NCI-H446 treated with DMSO at 0.1 percent for 48 hours (cell line): ENCODE data around the gene DAB1.

Experiments used
- DNase-seq: peaks from one replicate; lab custom pipeline; 2025; lab: John Stamatoyannopoulos, UW

DAB1 gene

DNA sequence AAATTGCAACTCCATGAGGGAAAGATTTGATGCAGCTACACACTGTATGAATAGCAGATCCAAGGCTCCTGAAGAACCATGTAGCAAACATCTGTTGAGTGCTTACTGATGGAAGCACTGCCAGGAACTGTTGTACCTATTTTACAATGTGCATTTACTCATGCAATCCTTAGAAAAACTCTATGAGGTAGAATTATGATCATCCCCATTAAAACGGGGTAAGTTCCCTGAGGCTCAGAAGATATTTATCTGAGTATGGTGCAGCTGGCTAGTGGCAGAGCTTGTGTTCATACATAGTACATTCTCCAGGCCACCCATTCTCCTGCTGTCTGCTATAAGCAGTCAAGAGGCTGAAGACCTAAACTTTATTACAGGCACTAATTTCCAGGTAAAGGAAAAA lies 403.6 kb downstream of the DAB1 start:
- DNase-seq, result no peak

- DNase-seq, result peak; percentile 50
Measured at GRCh38 chr1:57019236-57019839, 404.5 kb downstream of the DAB1 start.

DNA sequence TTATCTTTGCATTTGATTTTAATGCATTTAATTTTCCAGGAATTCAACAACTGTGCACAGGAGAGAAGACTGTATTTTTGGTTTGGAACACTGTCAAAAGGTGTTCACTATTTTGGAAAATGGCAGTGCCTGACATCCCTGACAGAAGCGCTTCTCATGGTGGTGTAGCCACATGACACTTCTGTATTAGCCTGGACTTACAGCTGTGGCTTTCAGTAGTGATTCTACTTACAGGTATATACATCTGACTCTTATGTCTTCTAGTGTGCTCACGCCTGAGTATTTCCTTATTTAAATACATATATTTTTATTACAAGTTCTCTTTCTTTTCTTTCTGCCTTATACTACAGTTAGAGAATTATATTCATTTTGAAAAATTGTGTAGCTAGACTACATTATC lies 405.7 kb downstream of the DAB1 start:
- no peak for DNase-seq

- DNase-seq, result no peak
Measured at GRCh38 chr1:57017717-57018116, 406.1 kb downstream of the DAB1 start.

GRCh38 chr1:57017200-57017599 lies 406.7 kb downstream of the DAB1 start:
- no peak for DNase-seq

- DNase-seq, result no peak
Measured at GRCh38 chr1:57015071-57015470, 408.8 kb downstream of the DAB1 start.

DNA sequence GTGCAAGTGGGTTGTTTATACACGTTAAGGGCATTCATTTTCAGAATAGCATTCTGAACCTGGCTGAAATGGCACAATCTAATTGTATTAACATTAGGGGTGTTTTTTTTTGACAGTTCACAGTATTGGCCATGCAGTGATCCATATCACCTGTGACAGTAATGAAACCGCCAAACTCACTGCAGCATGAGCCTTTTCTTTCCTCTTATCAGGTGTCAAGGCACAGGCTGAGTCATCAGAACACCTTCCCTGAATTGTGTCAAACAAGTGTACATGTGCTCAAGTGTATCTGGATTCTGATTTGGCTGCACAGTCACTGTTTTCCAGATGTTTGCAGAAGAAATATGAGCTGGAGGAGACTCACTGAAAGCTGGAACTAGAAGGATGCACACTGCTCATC lies 410.3 kb downstream of the DAB1 start:
- DNase-seq, result no peak

- no peak for DNase-seq
Measured at GRCh38 chr1:57012315-57012714, 411.5 kb downstream of the DAB1 start.

DNA sequence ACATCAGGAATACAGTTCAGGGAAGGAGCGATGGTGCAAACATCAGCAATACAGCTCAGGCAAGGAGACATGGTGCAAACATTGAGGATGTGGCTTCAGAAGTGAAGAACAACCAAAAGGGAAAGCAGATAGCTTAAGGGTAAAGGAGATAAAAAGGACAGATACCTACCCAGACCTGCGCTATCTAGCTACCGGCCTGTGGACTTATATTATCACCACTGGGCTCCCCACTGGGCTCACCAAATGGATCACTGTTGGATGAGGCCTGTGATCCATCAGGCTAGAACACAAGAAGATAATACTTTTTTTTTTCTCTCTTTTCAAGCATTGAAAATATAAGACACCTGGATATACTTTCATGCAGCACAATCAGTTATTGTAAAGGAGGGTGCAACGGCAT lies 413.3 kb downstream of the DAB1 start:
- DNase-seq, result no peak

DNA sequence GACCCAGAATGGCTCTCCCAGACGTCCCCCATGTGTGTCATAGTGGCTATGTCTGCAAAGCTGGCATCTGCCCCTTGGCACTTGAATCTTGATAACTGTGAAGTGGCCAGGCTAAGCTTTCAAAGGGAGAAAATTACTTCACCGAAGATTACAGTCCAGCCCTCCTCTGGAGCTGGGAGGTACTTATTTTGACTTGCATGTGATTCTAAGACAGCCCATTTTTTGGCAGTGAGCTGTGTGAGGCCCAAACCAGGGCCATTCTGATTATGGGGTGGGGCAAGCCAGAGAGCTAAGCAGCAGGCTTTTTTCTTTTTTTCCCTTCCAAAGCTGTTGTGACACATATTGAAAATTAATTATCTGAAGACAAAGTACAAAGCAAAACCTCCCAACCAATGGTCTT lies 415.9 kb downstream of the DAB1 start:
- DNase-seq, result no peak

DNA sequence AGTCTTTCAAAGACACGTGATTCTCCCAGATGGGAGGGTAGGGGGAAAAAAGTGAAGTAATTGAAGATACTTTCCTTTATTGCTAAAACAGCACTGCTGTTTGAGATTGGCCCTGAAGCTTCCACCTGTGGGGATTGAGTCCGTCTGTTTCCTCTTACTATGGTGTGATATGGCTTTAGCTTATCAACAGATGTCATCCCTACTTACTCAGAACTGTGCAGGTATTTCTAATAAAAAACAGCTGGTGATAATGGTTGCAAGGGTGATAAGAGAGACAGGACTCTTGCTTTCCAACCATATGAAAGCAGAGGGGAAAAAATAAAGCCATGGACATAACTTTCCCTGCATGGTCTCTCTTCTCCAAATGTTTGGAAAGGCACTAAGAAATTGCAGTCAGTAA lies 416.4 kb downstream of the DAB1 start:
- no peak for DNase-seq

DNA sequence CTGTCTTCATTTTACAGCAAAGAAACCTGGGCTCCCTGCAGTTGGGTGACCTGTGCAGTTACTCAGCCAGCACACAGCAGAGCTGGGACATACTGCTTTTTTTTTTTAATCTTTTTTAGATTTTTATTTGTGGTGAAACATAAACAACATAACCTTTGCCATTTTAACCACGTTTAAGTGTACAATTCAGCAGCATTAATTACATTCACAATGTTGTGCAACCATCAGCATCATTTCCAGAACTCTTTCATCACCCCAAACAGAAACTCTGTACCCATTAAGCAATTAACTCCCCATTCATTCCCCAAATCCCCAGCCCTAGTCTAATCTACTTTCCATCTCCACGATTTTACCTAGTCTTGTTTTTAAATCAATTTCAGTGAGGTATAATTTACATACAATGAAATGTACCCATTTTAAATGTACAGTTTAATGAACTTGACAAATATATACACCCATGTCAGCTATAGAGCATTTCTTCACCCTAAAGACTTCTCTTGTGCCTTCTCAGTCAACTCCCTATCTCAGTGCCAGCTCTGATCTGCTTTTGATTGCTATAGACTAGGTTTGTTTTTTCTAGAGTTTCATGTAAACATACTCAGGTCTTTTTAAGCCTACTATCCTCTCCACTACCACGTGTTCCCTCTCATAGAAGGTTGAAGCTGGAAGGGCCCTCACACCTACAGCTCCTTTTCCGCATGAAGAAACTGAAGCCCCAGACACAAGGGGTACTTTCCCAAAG lies 420.3 kb downstream of the DAB1 start:
- no peak for DNase-seq

DNA sequence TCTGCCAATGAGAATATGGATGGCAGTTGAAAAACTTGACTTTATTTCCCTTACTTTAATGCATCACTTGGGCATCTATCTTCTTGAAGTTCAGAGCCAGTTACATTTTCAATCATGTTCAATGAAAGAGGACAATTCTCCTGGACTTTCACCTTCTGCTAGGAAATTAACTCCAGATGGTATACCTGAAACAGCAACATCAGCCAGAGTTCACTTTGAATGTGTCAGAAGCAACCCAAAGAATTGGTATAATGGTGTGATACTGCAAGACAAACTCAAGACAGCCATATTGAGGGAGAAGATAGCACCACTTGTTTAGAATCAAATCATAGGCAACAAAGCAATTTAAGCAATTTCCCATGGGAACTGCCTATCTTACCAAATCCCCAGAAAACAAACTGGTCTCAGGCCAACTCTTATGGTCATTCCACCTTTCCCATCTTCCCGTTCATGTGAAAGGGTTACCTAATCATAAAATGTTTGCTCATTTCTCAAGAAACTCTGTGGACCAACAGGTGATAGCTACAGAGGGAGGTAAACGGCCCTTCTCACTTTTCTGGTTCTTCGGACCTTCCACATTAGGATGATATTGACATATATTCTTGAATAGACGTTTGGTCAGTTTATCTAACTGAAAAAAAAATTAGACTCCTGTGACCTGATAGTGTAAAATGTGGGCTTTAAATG lies 428.3 kb downstream of the DAB1 start:
- no peak for DNase-seq

- DNase-seq, result no peak
Measured at GRCh38 chr1:56993475-56993874, 430.4 kb downstream of the DAB1 start.

DNA sequence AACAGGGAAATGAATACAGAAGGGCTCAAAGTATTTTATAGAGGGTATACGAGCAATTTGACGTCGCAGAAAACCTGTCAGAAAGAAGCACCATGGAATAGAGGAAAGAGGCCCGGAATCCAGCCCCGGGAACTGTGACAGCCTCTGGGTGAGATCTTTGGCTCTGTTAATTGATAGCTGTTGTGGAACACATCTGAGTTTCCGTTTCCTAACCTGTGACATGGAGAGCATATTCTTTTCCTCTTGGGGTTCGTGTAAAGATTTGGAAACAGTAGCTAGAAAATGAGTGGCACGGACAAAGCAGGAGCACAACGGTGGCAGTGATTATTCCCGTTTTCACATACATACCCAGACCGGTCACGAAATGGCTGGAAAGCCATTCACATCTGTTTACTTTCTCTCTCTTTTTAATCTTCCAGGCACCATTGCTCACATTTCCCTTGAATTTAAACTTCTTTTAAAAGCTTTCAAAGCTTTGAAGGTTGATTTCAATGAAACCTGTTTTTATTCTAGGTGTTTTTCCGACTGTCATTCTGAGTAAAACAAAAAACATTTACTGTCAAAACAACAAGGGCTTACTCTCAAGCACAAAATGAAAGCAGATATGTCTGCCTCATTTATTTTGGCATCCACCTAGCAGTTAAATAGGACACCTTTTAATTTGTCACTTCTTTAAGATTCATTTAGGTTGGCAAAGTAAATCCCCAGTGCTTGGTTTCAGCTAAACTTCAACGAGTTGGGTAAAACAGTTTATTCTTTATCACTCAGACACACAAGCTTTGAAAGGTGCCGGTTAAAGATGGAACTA lies 431.3 kb downstream of the DAB1 start:
- no peak for DNase-seq

GRCh38 chr1:56991576-56991975 lies 432.3 kb downstream of the DAB1 start:
- no peak for DNase-seq

GRCh38 chr1:56986397-56986796 lies 437.5 kb downstream of the DAB1 start:
- DNase-seq, result no peak

GRCh38 chr1:56985857-56986256 lies 438.0 kb downstream of the DAB1 start:
- DNase-seq, result no peak

GRCh38 chr1:56983484-56983883 lies 440.4 kb downstream of the DAB1 start:
- no peak for DNase-seq

GRCh38 chr1:56979986-56980755 lies 443.7 kb downstream of the DAB1 start:
- DNase-seq, result no peak

- DNase-seq, result no peak
Measured at GRCh38 chr1:56978819-56979218, 445.0 kb downstream of the DAB1 start.

DNA sequence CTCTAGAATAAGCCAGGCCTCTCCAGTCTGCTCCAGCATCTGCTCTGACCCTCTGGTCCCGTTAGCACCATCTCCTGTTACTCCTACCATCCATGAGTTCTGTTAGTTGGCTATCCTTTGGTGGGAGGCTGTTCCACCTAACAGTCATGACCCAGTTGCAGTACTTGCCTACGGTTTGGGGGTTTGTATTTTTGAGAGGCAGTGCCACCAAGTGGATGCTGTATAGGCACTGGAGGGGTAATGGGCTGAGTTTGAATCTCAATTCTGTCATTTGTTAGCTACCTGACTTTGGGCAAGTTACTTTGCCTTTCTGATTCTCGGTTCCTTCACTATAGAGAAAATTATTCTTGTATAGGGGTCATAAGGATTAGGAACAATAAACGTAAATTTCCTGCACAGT lies 445.9 kb downstream of the DAB1 start:
- no peak for DNase-seq
